GM12891 (cell line): ENCODE results near the gene BBIP1.
A peak's percentile ranks its signal among the peaks of the same experiment; 100 is the strongest.

Experiments used
- PAX5 ChIP-seq: IDR thresholded peaks from 2 replicates; pipeline ENCODE4 v1.6.1; 2011; ENCODE audit warnings: low read length, moderate library complexity, mild to moderate bottlenecking; ENCODE audit not compliant: insufficient read depth, severe bottlenecking
- POLR2A ChIP-seq: IDR thresholded peaks from 2 replicates; pipeline ENCODE4 v1.6.1; 2011; ENCODE audit warnings: low read depth, low read length, control low read depth
- POLR2AphosphoS5 ChIP-seq: IDR thresholded peaks from 2 replicates; pipeline ENCODE4 v1.6.1; 2011; ENCODE audit warnings: low read depth, low read length, control low read depth
- TAF1 ChIP-seq: IDR thresholded peaks from 2 replicates; pipeline ENCODE4 v1.6.1; 2011; ENCODE audit warnings: low read depth, low read length, control low read depth

- TF ChIP-seq POLR2A: no peak
- TF ChIP-seq POLR2AphosphoS5: 0 out of 2 replicates have a peak, but pooled peaks have one; percentile 9
- TF ChIP-seq PAX5: no peak
- no peak for TF ChIP-seq TAF1
These were observed 1.2 kb upstream of the BBIP1 start for GRCh38 chr10:110919971-110920881.
